Measurements from ENCODE around the gene SMOC1.

Gene SMOC1

GRCh38 chr14:70020352-70021170 lies 141.3 kb downstream of the SMOC1 start:
- TF ChIP-seq FOXP2 (optimal IDR thresholded peaks at IDR 0.05; ENCODE audit: borderline replicate concordance, extremely low read depth, extremely low read length, insufficient read depth) = no peak
- no peak for TF ChIP-seq TAF1 (IDR thresholded peaks at IDR 0.05; ENCODE audit: borderline replicate concordance, insufficient read depth, low read length)
- no peak for TF ChIP-seq REST (IDR thresholded peaks at IDR 0.05; ENCODE audit: insufficient read depth in 1 of 2, low read depth in 2 of 2, low read length in 2 of 2)
- TF ChIP-seq POLR2AphosphoS5 (IDR thresholded peaks at IDR 0.05; ENCODE audit: low read depth, low read length) = no peak
- TF ChIP-seq SIN3A (IDR thresholded peaks at IDR 0.05; ENCODE audit: borderline replicate concordance, insufficient read depth, low read length) = no peak

GRCh38 chr14:70021548-70022220 lies 142.5 kb downstream of the SMOC1 start:
- TF ChIP-seq FOXP2 (optimal IDR thresholded peaks at IDR 0.05; ENCODE audit: borderline replicate concordance, extremely low read depth, extremely low read length, insufficient read depth) (no peak), POLR2AphosphoS5 (IDR thresholded peaks at IDR 0.05; ENCODE audit: low read depth, low read length) (no peak), REST (IDR thresholded peaks at IDR 0.05; ENCODE audit: insufficient read depth in 1 of 2, low read depth in 2 of 2, low read length in 2 of 2) (no peak), SIN3A (IDR thresholded peaks at IDR 0.05; ENCODE audit: borderline replicate concordance, insufficient read depth, low read length) (no peak), TAF1 (IDR thresholded peaks at IDR 0.05; ENCODE audit: borderline replicate concordance, insufficient read depth, low read length) (no peak)

GRCh38 chr14:70022771-70023445 lies 143.7 kb downstream of the SMOC1 start:
- TF ChIP-seq TAF1 (IDR thresholded peaks at IDR 0.05; ENCODE audit: borderline replicate concordance, insufficient read depth, low read length) = no peak

- TF ChIP-seq TAF1 (IDR thresholded peaks at IDR 0.05; ENCODE audit: borderline replicate concordance, insufficient read depth, low read length) (no peak), REST (IDR thresholded peaks at IDR 0.05; ENCODE audit: insufficient read depth in 1 of 2, low read depth in 2 of 2, low read length in 2 of 2) (no peak), POLR2AphosphoS5 (IDR thresholded peaks at IDR 0.05; ENCODE audit: low read depth, low read length) (no peak), FOXP2 (optimal IDR thresholded peaks at IDR 0.05; ENCODE audit: borderline replicate concordance, extremely low read depth, extremely low read length, insufficient read depth) (no peak), SIN3A (IDR thresholded peaks at IDR 0.05; ENCODE audit: borderline replicate concordance, insufficient read depth, low read length) (no peak)
Measured at GRCh38 chr14:70023871-70024270, 144.7 kb downstream of the SMOC1 start.

- no peak for TF ChIP-seq REST (IDR thresholded peaks at IDR 0.05; ENCODE audit: insufficient read depth in 1 of 2, low read depth in 2 of 2, low read length in 2 of 2)
- TF ChIP-seq POLR2AphosphoS5 (IDR thresholded peaks at IDR 0.05; ENCODE audit: low read depth, low read length) = no peak
- TF ChIP-seq FOXP2 (optimal IDR thresholded peaks at IDR 0.05; ENCODE audit: borderline replicate concordance, extremely low read depth, extremely low read length, insufficient read depth) = peak; percentile 31
Measured at GRCh38 chr14:70027785-70028428, 148.7 kb downstream of the SMOC1 start.

All from PFSK-1 (cell line).